Measurements from ENCODE around the gene BAG2. TPM values are rescaled to one million over a fixed set of nuclear protein-coding genes. Genes with fewer than 3 reads are reported as not detected.
A peak's percentile ranks its signal among the peaks of the same experiment; 100 is the strongest.

BAG2 gene
- total RNA-seq (10 to 100 TPM in 5 of 7 donors, 1 to 10 TPM in 2; 9.4 to 18.2 (median 13.6) TPM), polyA plus RNA-seq (10 to 100 TPM in 1 of 2 donors, 1 to 10 TPM in 1; 9.6 to 13.4 TPM)
- long read RNA-seq, donor 1, full-length matches to known transcripts, result 161 of 179 reads
- long read RNA-seq, donor 1, partial matches to known transcripts, result 3 of 179 reads
- long read RNA-seq, donor 1, other reads (novel, unspliced or antisense), result 15 of 179 reads
- long read RNA-seq, donor 2, full-length matches to known transcripts, result 21 of 21 reads
- long read RNA-seq, donor 2, partial matches to known transcripts, result 0 of 21 reads
- long read RNA-seq, donor 2, other reads (novel, unspliced or antisense), result 0 of 21 reads
- long read RNA-seq, donor 3, full-length matches to known transcripts, result 42 of 48 reads
- long read RNA-seq, donor 3, partial matches to known transcripts, result 1 of 48 reads
- long read RNA-seq, donor 3, other reads (novel, unspliced or antisense), result 5 of 48 reads

DNA sequence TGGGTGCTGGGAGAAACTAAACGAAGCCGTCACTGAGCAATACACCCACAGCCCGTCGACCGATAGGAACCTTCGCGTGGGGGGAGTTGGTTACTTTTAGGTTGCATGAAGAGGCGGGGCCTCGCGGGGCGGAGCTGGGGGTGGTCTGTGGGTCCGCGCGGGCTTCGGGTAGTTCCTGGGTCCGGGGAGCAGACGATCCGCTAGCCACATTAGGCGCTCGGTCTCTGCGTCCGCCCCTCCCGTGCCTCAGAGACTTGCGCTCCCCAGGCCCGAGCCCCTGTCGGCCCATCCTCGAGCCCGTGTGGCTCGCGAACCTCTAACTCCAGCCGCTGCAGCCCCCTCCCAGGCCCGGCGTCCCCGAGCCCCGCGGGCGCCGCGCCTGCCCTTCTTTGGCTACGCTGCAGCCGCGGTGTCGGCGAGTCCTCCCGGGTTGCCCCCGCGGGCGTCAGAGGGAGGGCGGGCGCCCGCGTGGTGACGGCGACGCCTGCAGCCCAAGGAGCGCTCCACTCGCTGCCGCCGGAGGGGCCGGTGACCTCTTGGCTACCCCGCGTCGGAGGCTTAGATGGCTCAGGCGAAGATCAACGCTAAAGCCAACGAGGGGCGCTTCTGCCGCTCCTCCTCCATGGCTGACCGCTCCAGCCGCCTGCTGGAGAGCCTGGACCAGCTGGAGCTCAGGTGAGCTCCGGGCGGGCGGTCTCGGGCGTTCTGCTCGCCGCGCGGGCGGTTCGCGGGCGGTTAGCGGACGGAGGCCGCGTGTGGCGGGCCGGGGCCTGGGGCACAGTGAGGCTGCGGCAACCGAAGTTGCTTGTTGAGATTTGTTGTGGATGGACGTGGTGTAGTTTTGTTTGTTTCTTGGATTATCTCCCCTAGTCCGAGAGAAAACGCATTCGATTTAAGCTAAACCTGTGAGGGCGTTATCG, at the start of gene BAG2:
Gene BAG2, plus strand, starts transcription at position 191 of the 920 bp plus-strand sequence. Its CDS starts 372 bp downstream, at position 563.
- TF ChIP-seq EP300 (IDR thresholded peaks at IDR 0.05), result no peak
- TF ChIP-seq POLR2A (IDR thresholded peaks at IDR 0.05), result peak; percentile 83
- TF ChIP-seq, protein P1, sequence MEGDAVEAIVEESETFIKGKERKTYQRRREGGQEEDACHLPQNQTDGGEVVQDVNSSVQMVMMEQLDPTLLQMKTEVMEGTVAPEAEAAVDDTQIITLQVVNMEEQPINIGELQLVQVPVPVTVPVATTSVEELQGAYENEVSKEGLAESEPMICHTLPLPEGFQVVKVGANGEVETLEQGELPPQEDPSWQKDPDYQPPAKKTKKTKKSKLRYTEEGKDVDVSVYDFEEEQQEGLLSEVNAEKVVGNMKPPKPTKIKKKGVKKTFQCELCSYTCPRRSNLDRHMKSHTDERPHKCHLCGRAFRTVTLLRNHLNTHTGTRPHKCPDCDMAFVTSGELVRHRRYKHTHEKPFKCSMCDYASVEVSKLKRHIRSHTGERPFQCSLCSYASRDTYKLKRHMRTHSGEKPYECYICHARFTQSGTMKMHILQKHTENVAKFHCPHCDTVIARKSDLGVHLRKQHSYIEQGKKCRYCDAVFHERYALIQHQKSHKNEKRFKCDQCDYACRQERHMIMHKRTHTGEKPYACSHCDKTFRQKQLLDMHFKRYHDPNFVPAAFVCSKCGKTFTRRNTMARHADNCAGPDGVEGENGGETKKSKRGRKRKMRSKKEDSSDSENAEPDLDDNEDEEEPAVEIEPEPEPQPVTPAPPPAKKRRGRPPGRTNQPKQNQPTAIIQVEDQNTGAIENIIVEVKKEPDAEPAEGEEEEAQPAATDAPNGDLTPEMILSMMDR (IDR thresholded peaks at IDR 0.05), result peak in 2 of 3 donors; percentile 42 to 70
- Histone ChIP-seq H3K27ac (peak within 1 kb of the TSS; percentile 83 to 96), H3K27me3 (no peaks in the 10 kb centered on the region), H3K4me3 (peak within 1 kb of the TSS; percentile 75), H3K4me1 (ENCODE audit: insufficient read depth) (peaks cover 6% of the 10 kb centered on the region), H3K36me3 (no peaks in the 10 kb centered on the region), H3K9me3 (no peaks in the 10 kb centered on the region)
- intact Hi-C loops (cut with DNase I), result no loop called here
- WGBS, 3 donors, result 0 to 1% (median 0%) methylated on average over 56 to 97 of the region's 97 CpGs
- peak; percentile 94 to 96 (median 95) for DNase-seq

DNA sequence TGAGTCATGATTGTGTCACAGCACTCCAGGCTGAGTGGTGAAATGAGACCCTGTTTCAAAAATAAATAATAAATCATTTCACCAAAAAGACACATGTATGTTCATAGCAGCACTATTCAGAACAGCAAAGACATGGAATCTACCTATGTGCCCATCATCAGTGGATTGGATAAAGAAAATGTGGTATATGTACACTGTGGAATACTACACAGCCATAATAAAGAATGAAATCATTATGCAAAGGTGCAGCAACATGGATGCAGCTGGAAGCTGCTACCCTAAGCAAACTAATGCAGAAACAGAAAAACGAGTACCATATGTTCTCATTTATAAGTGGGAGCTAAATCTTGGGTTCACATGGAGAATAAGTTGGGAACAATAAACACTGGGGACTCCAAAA, 49.0 kb upstream of the BAG2 start:
- Histone ChIP-seq H3K9me3 (no peaks in the 10 kb centered on the region), H3K27ac (no peak overlapping the region), H3K36me3 (no peaks in the 10 kb centered on the region), H3K27me3 (no peaks in the 10 kb centered on the region), H3K4me1 (ENCODE audit: insufficient read depth) (no peaks in the 10 kb centered on the region), H3K4me3 (no peak overlapping the region)
- DNase-seq, result no peak
- TF ChIP-seq, protein P1 (IDR thresholded peaks at IDR 0.05), result no peak
- TF ChIP-seq EP300 (IDR thresholded peaks at IDR 0.05), result no peak
- no peak for TF ChIP-seq POLR2A (IDR thresholded peaks at IDR 0.05)
- intact Hi-C loops (cut with DNase I), result no loop called here
- 93 to 99% (median 95%) methylated on average over 1 of the region's 1 CpG for WGBS, 3 donors

DNA sequence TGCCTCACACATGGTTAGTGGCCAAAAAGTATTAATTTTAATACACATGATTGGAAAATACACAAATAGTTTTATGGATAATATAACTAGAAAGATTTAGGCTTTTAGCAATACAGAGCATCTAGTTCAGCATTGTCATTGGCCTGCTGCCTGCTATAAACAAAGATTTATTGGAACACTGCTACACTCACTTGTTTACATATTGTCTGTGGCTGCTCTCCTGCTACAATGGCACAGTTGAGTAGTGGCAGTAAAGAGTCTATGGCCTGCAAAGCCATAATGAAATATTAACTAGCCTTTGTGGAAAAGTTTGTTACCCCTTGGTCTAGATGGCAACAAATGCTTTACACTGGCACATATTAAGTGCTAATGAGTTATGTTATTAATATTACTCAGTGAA, 44.4 kb upstream of the BAG2 start:
- intact Hi-C loops (cut with DNase I), result no loop called here
- Histone ChIP-seq H3K27ac (no peak overlapping the region), H3K36me3 (no peaks in the 10 kb centered on the region)

DNA sequence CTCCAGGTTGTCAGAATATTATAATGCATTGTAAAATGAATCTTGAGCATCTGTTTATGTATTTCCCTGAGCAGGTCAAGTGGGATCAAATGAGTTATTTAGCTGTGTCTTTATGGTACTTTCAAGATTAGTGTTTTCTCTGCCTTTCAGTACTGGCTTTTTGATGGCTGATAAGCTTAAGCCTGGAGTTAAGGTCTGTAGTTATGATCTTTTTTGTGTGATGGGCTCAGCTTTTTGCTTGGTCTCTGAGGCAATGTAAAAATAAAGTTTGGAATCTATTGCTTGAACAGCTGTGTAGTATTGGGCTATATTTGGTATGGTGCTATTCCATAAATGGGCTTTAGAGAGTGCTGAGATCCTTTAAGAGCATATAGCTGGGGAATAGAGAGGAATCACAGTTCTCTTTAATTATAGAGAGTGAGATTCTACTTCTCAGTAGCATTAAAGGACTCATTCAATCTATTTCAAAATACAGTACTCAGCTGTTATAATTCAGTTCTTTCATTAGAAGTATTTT, 41.4 kb upstream of the BAG2 start:
- intact Hi-C loops (cut with DNase I), result no loop called here
- H3K36me3 ChIP-seq, result no peaks in the 10 kb centered on the region
- TF ChIP-seq, protein P1 (IDR thresholded peaks at IDR 0.05), result no peak
- TF ChIP-seq EP300 (IDR thresholded peaks at IDR 0.05), result no peak
- no peaks in the 10 kb centered on the region for H3K27me3 ChIP-seq
- no peaks in the 10 kb centered on the region for H3K9me3 ChIP-seq
- H3K4me3 ChIP-seq, result no peak overlapping the region
- H3K4me1 ChIP-seq (ENCODE audit: insufficient read depth), result no peaks in the 10 kb centered on the region
- DNase-seq, result no peak
- H3K27ac ChIP-seq, result no peak overlapping the region

More for the DNA sequence above, 44.4 kb upstream of the BAG2 start:
- H3K27me3 ChIP-seq, result no peaks in the 10 kb centered on the region
- H3K4me3 ChIP-seq, result no peak overlapping the region
- no peaks in the 10 kb centered on the region for H3K9me3 ChIP-seq
- DNase-seq, result no peak
- TF ChIP-seq POLR2A (IDR thresholded peaks at IDR 0.05) (no peak), EP300 (IDR thresholded peaks at IDR 0.05) (no peak)
- TF ChIP-seq, protein P1 (IDR thresholded peaks at IDR 0.05), result no peak
- no peaks in the 10 kb centered on the region for H3K4me1 ChIP-seq (ENCODE audit: insufficient read depth)
